Endothelial cell of umbilical vein (primary cell): Measurements from ENCODE around the gene ANKRD31. TPM values are rescaled to one million over a fixed set of nuclear protein-coding genes. Genes with fewer than 3 reads are reported as not detected.

Experiments used
- BruUV-seq: library from RNA; stranded (reverse); fragments of 400-500 nt; replicated peaks from 2 replicates; lab custom pipeline; 2021; lab: Mats Ljungman, UMichigan
- CTCF ChIA-PET: fragments of 300-600, 350-600 bp; sonication (Branson Sonifier 250); formaldehyde crosslinking; loops from one replicate; lab custom pipeline; 2021; ENCODE audit warnings: antibody characterized with exemption, inconsistent platforms; lab: Charles Lee
- POLR2A ChIA-PET: fragments of 300-600, 350-600 bp; sonication (Branson Sonifier 250); formaldehyde crosslinking; loops from one replicate; lab custom pipeline; 2021; ENCODE audit warnings: antibody characterized with exemption, inconsistent platforms; lab: Charles Lee
- DNase-seq: peaks from one replicate; pipeline ENCODE4 v3.0.0-alpha.2; 2011; ENCODE audit warnings: low read depth, low spot score
- FAIRE-seq: peaks from 2 replicates; lab custom pipeline; 2011; peaks lifted over from hg19 to GRCh38; lab: Jason Lieb, UNC
- H2AFZ ChIP-seq: 2 replicates; pipeline ENCODE4 v1.6.0; 2012; ENCODE audit warnings: low read depth, low read length, control low read depth, inconsistent platforms
- H3K27ac ChIP-seq: 2 replicates; pipeline ENCODE4 v1.5.1; 2011; ENCODE audit warnings: low read depth, mild to moderate bottlenecking, control low read depth, low read length, moderate library complexity; ENCODE audit not compliant: insufficient read depth
- H3K27me3 ChIP-seq, 2 experiments: 2 replicates each; pipeline versions ENCODE4 v1.6.0 to v1.6.1; 2011; ENCODE audit warnings: low read length in 2 of 2, mixed read lengths in 1 of 2; ENCODE audit not compliant: control insufficient read depth in 2 of 2, insufficient read depth in 2 of 2
- H3K36me3 ChIP-seq, 2 experiments: 2 replicates in 1 of 2; 3 replicates in 1 of 2; pipeline ENCODE4 v1.5.1; 2011; ENCODE audit warnings: low read length in 2 of 2, mild to moderate bottlenecking in 1 of 2, moderate library complexity in 1 of 2; ENCODE audit not compliant: control insufficient read depth in 2 of 2, insufficient read depth in 2 of 2; ENCODE audit errors: extremely low read depth in 1 of 2
- H3K4me1 ChIP-seq: 3 replicates; pipeline ENCODE4 v1.5.1; 2011; ENCODE audit warnings: mild to moderate bottlenecking, low read length; ENCODE audit not compliant: control insufficient read depth, insufficient read depth; ENCODE audit errors: extremely low read depth
- H3K4me2 ChIP-seq: 2 replicates; pipeline ENCODE4 v1.6.1; 2011; ENCODE audit warnings: low read length, control low read depth, mixed read lengths; ENCODE audit not compliant: insufficient read depth
- H3K4me3 ChIP-seq, 3 experiments: fragments of 200-600 bp in 1 of 3; sonication (generic), shearing (Covaris generic) in 1 of 3; replicated peaks in 1 of 3; 2 replicates each; pipeline ENCODE4 v1.5.1; 2011 to 2016; ENCODE audit warnings: control low read depth in 3 of 3, low read length in 3 of 3, mild to moderate bottlenecking in 2 of 3, inconsistent platforms in 1 of 3, low read depth in 1 of 3, moderate library complexity in 1 of 3; ENCODE audit not compliant: insufficient read depth in 1 of 3
- H3K79me2 ChIP-seq: 2 replicates; pipeline ENCODE4 v1.6.0; 2012; ENCODE audit warnings: low read length, inconsistent platforms; ENCODE audit not compliant: control insufficient read depth, insufficient read depth
- H3K9ac ChIP-seq: replicated peaks from 2 replicates; pipeline ENCODE3; 2011; ENCODE audit warnings: low read length, control low read depth; ENCODE audit not compliant: insufficient read depth; ENCODE audit errors: extremely low read depth
- H3K9me1 ChIP-seq: replicated peaks from 3 replicates; pipeline ENCODE4 v1.6.0; 2011; ENCODE audit warnings: mild to moderate bottlenecking, low read length; ENCODE audit not compliant: control insufficient read depth, insufficient read depth; ENCODE audit errors: extremely low read depth
- H3K9me3 ChIP-seq: replicated peaks from 2 replicates; pipeline ENCODE4 v1.5.1; 2012; ENCODE audit warnings: low read length, inconsistent platforms; ENCODE audit not compliant: control insufficient read depth, insufficient read depth
- H4K20me1 ChIP-seq: replicated peaks from 2 replicates; pipeline ENCODE3; 2011; ENCODE audit warnings: mild to moderate bottlenecking, low read length; ENCODE audit not compliant: control insufficient read depth, insufficient read depth; ENCODE audit errors: extremely low read depth
- EZH2 ChIP-seq: IDR thresholded peaks from 2 replicates; pipeline ENCODE4 v1.6.1; 2012; ENCODE audit warnings: borderline replicate concordance, low read depth, mild to moderate bottlenecking, moderate library complexity, low read length, inconsistent platforms; ENCODE audit not compliant: severe bottlenecking
- FOS ChIP-seq: IDR thresholded peaks from 2 replicates; pipeline ENCODE4 v1.6.1; 2011; ENCODE audit warnings: mild to moderate bottlenecking, low read length, moderate library complexity, borderline replicate concordance; ENCODE audit not compliant: insufficient read depth
- GATA2 ChIP-seq: IDR thresholded peaks from 2 replicates; pipeline ENCODE4 v1.7.0; 2011; ENCODE audit warnings: low read depth, mild to moderate bottlenecking, moderate library complexity, mixed read lengths, low read length; ENCODE audit not compliant: insufficient read length, insufficient read depth
- JUN ChIP-seq: IDR thresholded peaks from 2 replicates; pipeline ENCODE4 v1.6.1; 2011; ENCODE audit warnings: borderline replicate concordance, low read depth; ENCODE audit not compliant: insufficient read length, insufficient read depth
- MYC ChIP-seq: IDR thresholded peaks from one replicate; pipeline ENCODE4 v1.6.1; 2011; ENCODE audit warnings: mild to moderate bottlenecking, low read depth, low read length
- POLR2A ChIP-seq: IDR thresholded peaks from 2 replicates; pipeline ENCODE4 v1.6.1; 2012; ENCODE audit warnings: low read depth, mild to moderate bottlenecking, control low read depth, low read length
- POLR2AphosphoS5 ChIP-seq: IDR thresholded peaks from 2 replicates; pipeline ENCODE4 v1.6.1; 2012; ENCODE audit warnings: low read depth, mild to moderate bottlenecking, control low read depth, low read length, moderate library complexity; ENCODE audit not compliant: insufficient read depth
- dilution Hi-C: fragments of 300-500 bp; cut with MboI; formaldehyde crosslinking; loops from one replicate; pipeline ENCODE4 v1.15.0; 2019; ENCODE audit warnings: low sequenced_read_pairs; ENCODE audit not compliant: extremely low pct_ligation_motif_present
- intact Hi-C: fragments of 100-400 bp; cut with micrococcal nuclease; formaldehyde crosslinking; loops from one replicate; pipeline ENCODE4 v1.10.0; 2022
- polyA plus RNA-seq, 4 experiments: library from polyadenylated mRNA; depleted of rRNA in 3 of 4; stranded (reverse) in 3 of 4; unstranded in 1 of 4; fragments of >200 nt; gene quantifications; 2 replicates each; pipeline versions ENCODE4 v1.2.1 to v1.2.3, GENCODE V29; 2011 to 2012; ENCODE audit warnings: missing spikeins in 1 of 4
- total RNA-seq: library from RNA; stranded (reverse); gene quantifications from 2 replicates; pipeline ENCODE4 v1.2.3, GENCODE V29; 2021
- TF ChIP-seq, protein P1 (sequence below): IDR thresholded peaks from 2 replicates; pipeline ENCODE4 v1.6.1; 2011; ENCODE audit not compliant: insufficient read depth, insufficient read length
- TF ChIP-seq, protein P2 (sequence below), 2 donors: IDR thresholded peaks; 1 replicate in 1 of 2; 2 replicates in 1 of 2; pipeline ENCODE4 v1.5.1; 2011; ENCODE audit warnings: low read length in 2 of 2, mild to moderate bottlenecking in 2 of 2, moderate library complexity in 2 of 2, control low read depth in 1 of 2, inconsistent platforms in 1 of 2, low read depth in 1 of 2; ENCODE audit not compliant: insufficient read depth in 1 of 2; ENCODE audit errors: extremely low read depth in 1 of 2

ANKRD31 gene
- total and polyA plus RNA-seq, 2 donors (not counting 3 experiments of a cell fraction or from before 2014, with no cell fraction given): not detected

DNA sequence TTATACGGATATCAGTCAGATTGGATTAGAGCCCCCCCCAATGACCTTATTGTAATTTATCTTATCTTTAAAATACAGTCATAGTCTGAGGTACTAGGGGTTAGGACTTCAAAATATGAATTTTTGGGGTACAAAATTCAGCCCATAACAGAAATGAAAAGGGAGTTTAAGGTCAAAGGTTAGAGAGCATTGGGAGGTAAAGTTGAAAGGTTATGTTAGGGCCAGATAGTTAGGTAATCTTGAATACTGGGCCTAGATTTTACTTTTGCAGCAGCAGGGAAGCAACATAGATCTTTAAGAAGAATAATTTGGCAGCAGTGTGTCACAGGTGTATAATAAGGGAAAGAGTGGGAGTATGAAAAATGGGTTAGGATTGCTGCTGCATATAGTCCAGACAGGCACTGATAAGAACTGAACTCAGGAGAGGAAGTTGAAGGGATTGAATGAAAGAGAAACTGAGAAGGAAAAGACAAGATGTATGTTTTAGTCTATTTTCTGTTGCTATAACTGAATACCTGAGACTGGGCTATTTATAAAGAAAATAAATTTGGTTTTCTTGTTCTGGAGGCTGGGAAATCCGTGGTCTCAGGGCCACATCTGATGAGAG, 173.7 kb downstream of the ANKRD31 start:
- no peaks in the 10 kb centered on the region for H3K9me1 ChIP-seq
- DNase-seq (no peak), FAIRE-seq (no peak)
- H3K27me3 ChIP-seq: no peaks in the 10 kb centered on the region
- no peak overlapping the region for H3K4me3 ChIP-seq
- H4K20me1 ChIP-seq: no peaks in the 10 kb centered on the region
- no peaks in the 10 kb centered on the region for H3K9me3 ChIP-seq
- H3K4me1 ChIP-seq: no peaks in the 10 kb centered on the region
- H3K4me2 ChIP-seq: no peak overlapping the region
- no TSS peak for BruUV-seq
- no peak overlapping the region for H3K27ac ChIP-seq
- no peak overlapping the region for H3K9ac ChIP-seq
- H3K79me2 ChIP-seq: no peaks in the 10 kb centered on the region
- CTCF ChIA-PET: no interaction called here
- no peaks in the 10 kb centered on the region for H3K36me3 ChIP-seq
- dilution Hi-C loops: no loop called here
- no peak overlapping the region for H2AFZ ChIP-seq
- POLR2A ChIA-PET: no interaction called here
- TF ChIP-seq EZH2: no peak
- TF ChIP-seq GATA2: no peak
- no peak for TF ChIP-seq POLR2A
- TF ChIP-seq, protein P1, sequence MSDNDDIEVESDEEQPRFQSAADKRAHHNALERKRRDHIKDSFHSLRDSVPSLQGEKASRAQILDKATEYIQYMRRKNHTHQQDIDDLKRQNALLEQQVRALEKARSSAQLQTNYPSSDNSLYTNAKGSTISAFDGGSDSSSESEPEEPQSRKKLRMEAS: no peak
- TF ChIP-seq, protein P2, sequence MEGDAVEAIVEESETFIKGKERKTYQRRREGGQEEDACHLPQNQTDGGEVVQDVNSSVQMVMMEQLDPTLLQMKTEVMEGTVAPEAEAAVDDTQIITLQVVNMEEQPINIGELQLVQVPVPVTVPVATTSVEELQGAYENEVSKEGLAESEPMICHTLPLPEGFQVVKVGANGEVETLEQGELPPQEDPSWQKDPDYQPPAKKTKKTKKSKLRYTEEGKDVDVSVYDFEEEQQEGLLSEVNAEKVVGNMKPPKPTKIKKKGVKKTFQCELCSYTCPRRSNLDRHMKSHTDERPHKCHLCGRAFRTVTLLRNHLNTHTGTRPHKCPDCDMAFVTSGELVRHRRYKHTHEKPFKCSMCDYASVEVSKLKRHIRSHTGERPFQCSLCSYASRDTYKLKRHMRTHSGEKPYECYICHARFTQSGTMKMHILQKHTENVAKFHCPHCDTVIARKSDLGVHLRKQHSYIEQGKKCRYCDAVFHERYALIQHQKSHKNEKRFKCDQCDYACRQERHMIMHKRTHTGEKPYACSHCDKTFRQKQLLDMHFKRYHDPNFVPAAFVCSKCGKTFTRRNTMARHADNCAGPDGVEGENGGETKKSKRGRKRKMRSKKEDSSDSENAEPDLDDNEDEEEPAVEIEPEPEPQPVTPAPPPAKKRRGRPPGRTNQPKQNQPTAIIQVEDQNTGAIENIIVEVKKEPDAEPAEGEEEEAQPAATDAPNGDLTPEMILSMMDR (IDR thresholded peaks at IDR 0.05; ENCODE audit: extremely low read depth in 1 of 2, insufficient read depth in 1 of 2, low read depth in 1 of 2, low read length in 2 of 2): no peak
- no peak for TF ChIP-seq MYC
- TF ChIP-seq FOS: no peak
- no peak for TF ChIP-seq JUN
- no peak for TF ChIP-seq POLR2AphosphoS5
- intact Hi-C loops: no loop called here
